ENCODE measurements around the gene NUP43.

DNA sequence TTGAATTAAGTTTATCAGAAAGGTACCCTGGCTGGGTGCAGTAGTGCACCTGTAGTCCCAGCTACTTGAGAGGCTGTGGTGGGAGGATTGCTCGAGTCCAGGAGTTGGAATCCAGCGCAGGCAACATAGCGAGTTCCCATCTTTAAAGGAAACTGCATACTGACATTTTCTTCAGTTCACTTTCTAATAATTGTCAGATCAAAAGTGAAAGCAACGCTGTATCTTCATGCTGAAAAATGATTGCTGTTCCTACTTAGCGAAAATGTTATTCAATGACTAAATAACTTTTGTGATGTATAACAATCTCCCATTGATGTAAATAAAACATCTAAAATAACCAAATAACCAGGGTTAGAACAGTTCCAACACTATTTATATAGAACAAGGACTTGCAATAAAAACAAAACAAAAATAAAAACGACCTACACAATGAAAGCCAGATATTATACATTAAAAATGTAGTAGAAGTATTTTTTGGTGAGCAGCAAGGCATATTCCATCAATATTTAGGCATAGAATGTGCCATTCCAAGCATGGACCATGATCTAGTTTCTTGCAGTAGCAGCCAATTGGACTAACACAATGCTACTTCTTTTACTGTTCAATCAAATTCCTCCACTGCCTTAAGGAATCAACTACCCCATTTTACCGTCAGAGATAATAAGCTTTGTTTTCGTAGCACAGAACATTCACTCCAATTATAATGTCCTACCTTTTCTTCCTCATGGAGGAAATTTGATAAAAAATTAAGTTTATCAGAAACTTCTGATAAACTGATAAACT lies 30.0 kb downstream of the NUP43 start:
- TF ChIP-seq, protein P1, sequence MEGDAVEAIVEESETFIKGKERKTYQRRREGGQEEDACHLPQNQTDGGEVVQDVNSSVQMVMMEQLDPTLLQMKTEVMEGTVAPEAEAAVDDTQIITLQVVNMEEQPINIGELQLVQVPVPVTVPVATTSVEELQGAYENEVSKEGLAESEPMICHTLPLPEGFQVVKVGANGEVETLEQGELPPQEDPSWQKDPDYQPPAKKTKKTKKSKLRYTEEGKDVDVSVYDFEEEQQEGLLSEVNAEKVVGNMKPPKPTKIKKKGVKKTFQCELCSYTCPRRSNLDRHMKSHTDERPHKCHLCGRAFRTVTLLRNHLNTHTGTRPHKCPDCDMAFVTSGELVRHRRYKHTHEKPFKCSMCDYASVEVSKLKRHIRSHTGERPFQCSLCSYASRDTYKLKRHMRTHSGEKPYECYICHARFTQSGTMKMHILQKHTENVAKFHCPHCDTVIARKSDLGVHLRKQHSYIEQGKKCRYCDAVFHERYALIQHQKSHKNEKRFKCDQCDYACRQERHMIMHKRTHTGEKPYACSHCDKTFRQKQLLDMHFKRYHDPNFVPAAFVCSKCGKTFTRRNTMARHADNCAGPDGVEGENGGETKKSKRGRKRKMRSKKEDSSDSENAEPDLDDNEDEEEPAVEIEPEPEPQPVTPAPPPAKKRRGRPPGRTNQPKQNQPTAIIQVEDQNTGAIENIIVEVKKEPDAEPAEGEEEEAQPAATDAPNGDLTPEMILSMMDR (IDR thresholded peaks at IDR 0.05; ENCODE audit: low read length): no peak
- TF ChIP-seq EZH2 (IDR thresholded peaks at IDR 0.05; ENCODE audit: borderline replicate concordance, low read length): no peak

Data from OCI-LY1 (cell line).